22Rv1 (cell line): ENCODE results near the gene NOS1AP.

Source experiments
- CTCF ChIP-seq: fragments of 450-650 bp; IDR thresholded peaks from 2 replicates; pipeline ENCODE4 v1.5.1; 2017; ENCODE audit warnings: mild to moderate bottlenecking
- ZFX ChIP-seq: fragments of 450-650 bp; IDR thresholded peaks from 2 replicates; pipeline ENCODE4 v1.6.1; 2017; ENCODE audit warnings: antibody characterized with exemption, borderline replicate concordance

GRCh38 chr1:162349635-162350330, 280.3 kb downstream of the NOS1AP start:
- no peak for TF ChIP-seq CTCF
- TF ChIP-seq ZFX = no peak
